Tibial nerve (tissue), 4 donors: ENCODE results near the gene NEURL4.

Experiments used
- EP300 ChIP-seq, 2 donors: sonication (generic); formaldehyde crosslinking; IDR thresholded peaks; one replicate each; pipeline ENCODE4 v1.6.1; 2017; ENCODE audit warnings: antibody characterized with exemption in 2 of 2, mild to moderate bottlenecking in 1 of 2
- TF ChIP-seq, protein P1 (sequence below), 5 experiments: fragments of 200-600 bp in 3 of 5; fragments of 450-650 bp in 2 of 5; sonication (generic) in 3 of 5; IDR thresholded peaks; one replicate each; pipeline ENCODE4 v1.5.1; 2016 to 2019; ENCODE audit warnings: antibody characterized with exemption in 5 of 5, mild to moderate bottlenecking in 3 of 5, moderate library complexity in 2 of 5

DNA sequence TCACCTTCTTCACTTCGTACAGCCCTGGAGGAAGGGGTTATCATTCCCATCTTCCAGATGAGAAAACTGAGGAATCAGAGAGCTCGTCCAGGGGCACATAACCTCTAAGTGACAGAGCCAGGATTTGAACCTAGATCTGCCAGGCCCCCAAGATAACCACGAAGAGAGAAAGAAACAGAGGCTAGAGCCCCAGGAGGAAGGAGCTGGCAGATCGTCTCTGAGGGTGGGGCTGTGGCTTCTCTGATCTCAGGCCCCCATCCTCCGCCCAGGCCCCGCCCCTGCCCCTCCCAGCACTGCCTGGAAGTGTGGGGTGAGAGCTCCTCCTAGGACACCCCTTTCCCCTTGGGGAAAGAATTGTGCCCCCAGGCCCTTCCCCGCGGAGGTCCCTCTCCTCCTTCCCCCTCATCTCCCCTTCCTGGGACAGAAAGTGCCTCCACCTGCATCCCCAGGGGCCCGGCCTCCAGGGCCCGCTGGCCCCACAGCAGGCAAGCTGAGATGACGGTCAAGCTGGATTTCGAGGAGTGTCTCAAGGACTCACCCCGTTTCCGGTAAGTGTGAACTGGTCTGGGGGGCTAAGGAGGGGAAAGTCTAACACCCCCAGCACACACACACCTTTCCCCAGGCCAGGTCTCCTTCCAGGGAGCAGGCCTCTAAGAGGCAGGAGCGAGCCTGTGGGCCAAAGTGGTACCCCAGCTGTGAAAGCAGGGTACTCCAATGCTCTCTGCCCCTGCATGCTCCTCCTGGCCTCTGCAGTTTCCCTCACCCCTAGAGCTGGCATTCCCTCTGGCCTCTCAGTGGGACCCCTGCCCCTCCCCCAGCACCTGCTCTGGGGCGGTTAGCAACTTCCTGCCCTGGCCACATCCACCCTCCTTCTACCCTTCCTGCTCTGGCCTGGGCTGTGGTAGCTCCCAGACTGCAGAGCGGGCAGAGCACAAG lies 7.4 kb upstream of the NEURL4 start, which contains the start of gene ACAP1:
- TF ChIP-seq, protein P1, sequence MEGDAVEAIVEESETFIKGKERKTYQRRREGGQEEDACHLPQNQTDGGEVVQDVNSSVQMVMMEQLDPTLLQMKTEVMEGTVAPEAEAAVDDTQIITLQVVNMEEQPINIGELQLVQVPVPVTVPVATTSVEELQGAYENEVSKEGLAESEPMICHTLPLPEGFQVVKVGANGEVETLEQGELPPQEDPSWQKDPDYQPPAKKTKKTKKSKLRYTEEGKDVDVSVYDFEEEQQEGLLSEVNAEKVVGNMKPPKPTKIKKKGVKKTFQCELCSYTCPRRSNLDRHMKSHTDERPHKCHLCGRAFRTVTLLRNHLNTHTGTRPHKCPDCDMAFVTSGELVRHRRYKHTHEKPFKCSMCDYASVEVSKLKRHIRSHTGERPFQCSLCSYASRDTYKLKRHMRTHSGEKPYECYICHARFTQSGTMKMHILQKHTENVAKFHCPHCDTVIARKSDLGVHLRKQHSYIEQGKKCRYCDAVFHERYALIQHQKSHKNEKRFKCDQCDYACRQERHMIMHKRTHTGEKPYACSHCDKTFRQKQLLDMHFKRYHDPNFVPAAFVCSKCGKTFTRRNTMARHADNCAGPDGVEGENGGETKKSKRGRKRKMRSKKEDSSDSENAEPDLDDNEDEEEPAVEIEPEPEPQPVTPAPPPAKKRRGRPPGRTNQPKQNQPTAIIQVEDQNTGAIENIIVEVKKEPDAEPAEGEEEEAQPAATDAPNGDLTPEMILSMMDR (IDR thresholded peaks at IDR 0.05), result no peak
- no peak for TF ChIP-seq EP300 (IDR thresholded peaks at IDR 0.05)
